ENCODE data around the gene GBP3. TPM values are rescaled to one million over a fixed set of nuclear protein-coding genes. Genes with fewer than 3 reads are reported as not detected.

Gene GBP3
- total and polyA plus RNA-seq, 10 of the 15 experiments (the other 5 are each of a cell fraction or from before 2014, with no cell fraction given): 0.21 to 3.1 (median 1.7) TPM

DNA sequence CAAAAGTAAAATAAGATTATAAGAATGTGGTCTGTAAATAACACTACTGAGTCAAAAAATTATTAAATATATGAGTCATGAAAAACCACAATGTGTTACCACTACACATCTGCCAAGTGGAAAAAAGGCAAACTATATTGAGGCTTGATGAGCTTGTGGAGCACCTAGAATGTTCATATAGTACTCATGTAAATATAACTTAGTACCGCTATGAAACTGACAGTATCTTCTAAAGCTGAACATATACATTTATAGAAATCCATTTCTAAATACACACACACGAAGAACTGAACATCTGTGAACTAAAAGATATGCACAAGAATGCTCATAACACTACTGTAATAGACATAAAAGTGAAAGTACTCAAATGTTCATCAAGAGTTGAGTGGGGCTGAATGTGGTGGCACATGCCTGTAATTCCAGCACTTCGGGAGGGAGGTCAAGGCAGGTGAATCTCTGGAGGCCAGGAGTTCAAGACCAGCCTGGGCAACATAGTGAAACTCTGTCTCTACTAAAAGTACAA, 18.5 kb upstream of the GBP3 start (continued):
- TF ChIP-seq ZNF217 (IDR thresholded peaks at IDR 0.05) (peak; percentile 99), BMI1 (IDR thresholded peaks at IDR 0.05; ENCODE audit: borderline replicate concordance) (peak; percentile 71), PAX5 (IDR thresholded peaks at IDR 0.05; ENCODE audit: borderline replicate concordance, low read depth, low read length) (no peak), SMARCA5 (IDR thresholded peaks at IDR 0.05) (no peak), REST (IDR thresholded peaks at IDR 0.05; ENCODE audit: low read depth, low read length) (no peak), RAD21 (IDR thresholded peaks at IDR 0.05; ENCODE audit: insufficient read depth, low read depth, low read length) (no peak), IKZF1 (conservative IDR thresholded peaks at IDR 0.05) (peak; percentile 48), WRNIP1 (IDR thresholded peaks at IDR 0.05; ENCODE audit: borderline replicate concordance, low read depth, low read length) (no peak), SPI1 (IDR thresholded peaks at IDR 0.05; ENCODE audit: borderline replicate concordance, insufficient read depth, low read depth, low read length) (no peak), IKZF2 (IDR thresholded peaks at IDR 0.05) (peak; percentile 67 to 79; a peak in 3 of 4 replicates), ASH2L (IDR thresholded peaks at IDR 0.05; ENCODE audit: borderline replicate concordance, low read depth) (no peak), NBN (IDR thresholded peaks at IDR 0.05) (no peak), NFXL1 (IDR thresholded peaks at IDR 0.05; ENCODE audit: borderline replicate concordance) (no peak), RFX5 (IDR thresholded peaks at IDR 0.05; ENCODE audit: low read depth, low read length) (no peak), CHD1 (IDR thresholded peaks at IDR 0.05; ENCODE audit: low read depth, low read length) (no peak), PRDM15 (CRISPR knock-in tag; IDR thresholded peaks at IDR 0.05) (no peak)
- TF ChIP-seq, protein P1, sequence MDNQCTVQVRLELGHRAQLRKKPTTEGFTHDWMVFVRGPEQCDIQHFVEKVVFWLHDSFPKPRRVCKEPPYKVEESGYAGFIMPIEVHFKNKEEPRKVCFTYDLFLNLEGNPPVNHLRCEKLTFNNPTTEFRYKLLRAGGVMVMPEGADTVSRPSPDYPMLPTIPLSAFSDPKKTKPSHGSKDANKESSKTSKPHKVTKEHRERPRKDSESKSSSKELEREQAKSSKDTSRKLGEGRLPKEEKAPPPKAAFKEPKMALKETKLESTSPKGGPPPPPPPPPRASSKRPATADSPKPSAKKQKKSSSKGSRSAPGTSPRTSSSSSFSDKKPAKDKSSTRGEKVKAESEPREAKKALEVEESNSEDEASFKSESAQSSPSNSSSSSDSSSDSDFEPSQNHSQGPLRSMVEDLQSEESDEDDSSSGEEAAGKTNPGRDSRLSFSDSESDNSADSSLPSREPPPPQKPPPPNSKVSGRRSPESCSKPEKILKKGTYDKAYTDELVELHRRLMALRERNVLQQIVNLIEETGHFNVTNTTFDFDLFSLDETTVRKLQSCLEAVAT (IDR thresholded peaks at IDR 0.05): peak; percentile 2; the same call in 1 of the 2 replicates
- TF ChIP-seq, protein P2, sequence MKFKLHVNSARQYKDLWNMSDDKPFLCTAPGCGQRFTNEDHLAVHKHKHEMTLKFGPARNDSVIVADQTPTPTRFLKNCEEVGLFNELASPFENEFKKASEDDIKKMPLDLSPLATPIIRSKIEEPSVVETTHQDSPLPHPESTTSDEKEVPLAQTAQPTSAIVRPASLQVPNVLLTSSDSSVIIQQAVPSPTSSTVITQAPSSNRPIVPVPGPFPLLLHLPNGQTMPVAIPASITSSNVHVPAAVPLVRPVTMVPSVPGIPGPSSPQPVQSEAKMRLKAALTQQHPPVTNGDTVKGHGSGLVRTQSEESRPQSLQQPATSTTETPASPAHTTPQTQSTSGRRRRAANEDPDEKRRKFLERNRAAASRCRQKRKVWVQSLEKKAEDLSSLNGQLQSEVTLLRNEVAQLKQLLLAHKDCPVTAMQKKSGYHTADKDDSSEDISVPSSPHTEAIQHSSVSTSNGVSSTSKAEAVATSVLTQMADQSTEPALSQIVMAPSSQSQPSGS (IDR thresholded peaks at IDR 0.05; ENCODE audit: low read length): peak; percentile 97
- TF ChIP-seq, protein P3, sequence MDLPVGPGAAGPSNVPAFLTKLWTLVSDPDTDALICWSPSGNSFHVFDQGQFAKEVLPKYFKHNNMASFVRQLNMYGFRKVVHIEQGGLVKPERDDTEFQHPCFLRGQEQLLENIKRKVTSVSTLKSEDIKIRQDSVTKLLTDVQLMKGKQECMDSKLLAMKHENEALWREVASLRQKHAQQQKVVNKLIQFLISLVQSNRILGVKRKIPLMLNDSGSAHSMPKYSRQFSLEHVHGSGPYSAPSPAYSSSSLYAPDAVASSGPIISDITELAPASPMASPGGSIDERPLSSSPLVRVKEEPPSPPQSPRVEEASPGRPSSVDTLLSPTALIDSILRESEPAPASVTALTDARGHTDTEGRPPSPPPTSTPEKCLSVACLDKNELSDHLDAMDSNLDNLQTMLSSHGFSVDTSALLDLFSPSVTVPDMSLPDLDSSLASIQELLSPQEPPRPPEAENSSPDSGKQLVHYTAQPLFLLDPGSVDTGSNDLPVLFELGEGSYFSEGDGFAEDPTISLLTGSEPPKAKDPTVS (IDR thresholded peaks at IDR 0.05; ENCODE audit: low read depth, low read length): no peak
